Measurements from ENCODE around the gene CYB5A. TPM values are rescaled to one million over a fixed set of nuclear protein-coding genes. Genes with fewer than 3 reads are reported as not detected.
A peak's percentile ranks its signal among the peaks of the same experiment; 100 is the strongest.

Gene CYB5A
- total RNA-seq, 1 donor from 2014 or later, result 399 TPM

DNA sequence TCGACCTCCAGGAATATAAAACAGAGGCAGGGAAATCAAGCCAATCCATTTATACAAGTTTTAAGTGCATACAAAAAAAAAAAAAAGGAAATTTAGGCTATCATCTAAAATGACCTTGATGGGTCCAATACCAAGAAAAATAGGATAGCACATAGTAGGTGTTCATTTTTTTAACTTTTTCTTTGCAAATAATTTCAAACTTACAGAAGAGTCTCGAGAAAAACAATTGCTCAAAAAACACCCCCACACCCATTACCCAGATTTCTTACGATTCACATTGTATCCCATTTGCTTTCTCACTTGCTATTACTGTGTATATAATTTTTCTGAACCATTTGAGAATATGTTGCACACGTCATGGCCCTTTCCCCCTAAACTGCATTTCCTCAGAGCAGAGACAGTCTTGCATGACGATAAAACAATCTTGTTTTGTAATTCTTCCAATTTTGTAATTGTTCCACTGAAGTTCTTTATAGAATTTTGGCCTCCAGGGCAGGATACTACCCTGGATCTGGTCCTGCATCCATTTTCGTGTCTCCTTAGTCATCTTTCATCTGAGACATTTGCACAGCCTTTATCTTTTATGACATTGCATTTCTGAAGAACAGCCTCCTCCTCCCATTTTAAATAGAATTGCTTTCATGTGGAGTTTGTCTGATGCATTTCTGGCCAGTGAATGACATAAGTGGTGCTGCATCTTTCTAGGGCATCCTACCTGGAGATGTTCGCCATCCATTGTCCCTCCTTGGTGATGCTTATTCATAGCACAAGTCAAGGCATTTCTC, 68.9 kb downstream of the CYB5A start:
- no peak for ATAC-seq
- H3K4me1 ChIP-seq, result no peaks in the 10 kb centered on the region
- intact Hi-C loops (cut with DNase I), result no loop called here
- H3K27ac ChIP-seq, result no peak overlapping the region
- no peaks in the 10 kb centered on the region for H3K9me3 ChIP-seq
- DNase-seq, result no peak
- TF ChIP-seq, protein P1, sequence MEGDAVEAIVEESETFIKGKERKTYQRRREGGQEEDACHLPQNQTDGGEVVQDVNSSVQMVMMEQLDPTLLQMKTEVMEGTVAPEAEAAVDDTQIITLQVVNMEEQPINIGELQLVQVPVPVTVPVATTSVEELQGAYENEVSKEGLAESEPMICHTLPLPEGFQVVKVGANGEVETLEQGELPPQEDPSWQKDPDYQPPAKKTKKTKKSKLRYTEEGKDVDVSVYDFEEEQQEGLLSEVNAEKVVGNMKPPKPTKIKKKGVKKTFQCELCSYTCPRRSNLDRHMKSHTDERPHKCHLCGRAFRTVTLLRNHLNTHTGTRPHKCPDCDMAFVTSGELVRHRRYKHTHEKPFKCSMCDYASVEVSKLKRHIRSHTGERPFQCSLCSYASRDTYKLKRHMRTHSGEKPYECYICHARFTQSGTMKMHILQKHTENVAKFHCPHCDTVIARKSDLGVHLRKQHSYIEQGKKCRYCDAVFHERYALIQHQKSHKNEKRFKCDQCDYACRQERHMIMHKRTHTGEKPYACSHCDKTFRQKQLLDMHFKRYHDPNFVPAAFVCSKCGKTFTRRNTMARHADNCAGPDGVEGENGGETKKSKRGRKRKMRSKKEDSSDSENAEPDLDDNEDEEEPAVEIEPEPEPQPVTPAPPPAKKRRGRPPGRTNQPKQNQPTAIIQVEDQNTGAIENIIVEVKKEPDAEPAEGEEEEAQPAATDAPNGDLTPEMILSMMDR (IDR thresholded peaks at IDR 0.05), result no peak
- H3K27me3 ChIP-seq, result no peaks in the 10 kb centered on the region
- no peaks in the 10 kb centered on the region for H3K36me3 ChIP-seq
- no peak overlapping the region for H3K4me3 ChIP-seq

DNA sequence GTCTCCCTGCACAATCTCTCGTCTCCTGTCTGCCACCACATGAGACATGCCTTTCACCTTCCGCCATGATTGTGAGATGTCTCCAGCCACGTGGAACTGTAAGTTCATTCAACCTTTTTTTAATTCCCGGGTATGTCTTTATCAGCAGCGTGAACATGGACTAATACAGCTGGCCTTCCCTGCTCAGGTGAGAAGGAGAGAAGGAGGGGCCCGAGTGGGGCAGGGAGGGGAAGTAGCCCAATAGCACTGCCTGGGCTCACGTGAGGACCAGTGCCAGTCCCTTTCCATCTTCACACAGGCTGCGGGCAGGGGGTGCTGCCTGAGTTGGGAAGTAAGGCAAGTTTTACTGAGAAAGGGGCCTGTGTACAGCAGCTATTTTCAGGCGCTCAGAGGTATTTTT, 70.7 kb downstream of the CYB5A start:
- no peaks in the 10 kb centered on the region for H3K9me3 ChIP-seq
- DNase-seq (no peak), ATAC-seq (no peak)
- no peak overlapping the region for H3K4me3 ChIP-seq
- no peak overlapping the region for H3K27ac ChIP-seq
- no peaks in the 10 kb centered on the region for H3K36me3 ChIP-seq
- intact Hi-C loops (cut with DNase I), result no loop called here
- no peaks in the 10 kb centered on the region for H3K4me1 ChIP-seq
- no peaks in the 10 kb centered on the region for H3K27me3 ChIP-seq
- TF ChIP-seq, protein P1 (IDR thresholded peaks at IDR 0.05), result no peak

DNA sequence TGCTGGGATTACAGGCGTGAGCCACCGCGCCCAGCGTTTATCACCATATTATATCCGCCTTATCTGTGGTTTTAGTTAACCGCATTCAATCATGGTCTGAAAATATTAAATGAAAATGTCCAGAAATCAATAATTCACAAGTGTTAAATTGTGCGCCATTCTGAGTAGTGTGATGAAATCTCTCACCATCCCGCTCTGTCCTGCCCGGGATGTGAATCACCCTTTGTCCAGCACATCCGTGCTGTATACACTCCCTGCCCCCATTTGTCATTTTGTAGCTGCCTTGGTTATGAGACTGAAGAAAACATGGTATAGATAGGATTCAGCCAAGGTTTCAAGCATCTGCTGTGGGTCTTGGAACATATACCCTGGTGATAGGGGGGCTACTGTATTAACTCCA, 72.7 kb downstream of the CYB5A start:
- no peak for ATAC-seq
- no peaks in the 10 kb centered on the region for H3K4me1 ChIP-seq
- no peak overlapping the region for H3K27ac ChIP-seq
- H3K27me3 ChIP-seq, result no peaks in the 10 kb centered on the region
- no peaks in the 10 kb centered on the region for H3K36me3 ChIP-seq
- H3K4me3 ChIP-seq, result no peak overlapping the region
- no peaks in the 10 kb centered on the region for H3K9me3 ChIP-seq
- intact Hi-C loops (cut with DNase I), result no loop called here
- no peak for DNase-seq
- TF ChIP-seq, protein P1 (IDR thresholded peaks at IDR 0.05), result no peak

DNA sequence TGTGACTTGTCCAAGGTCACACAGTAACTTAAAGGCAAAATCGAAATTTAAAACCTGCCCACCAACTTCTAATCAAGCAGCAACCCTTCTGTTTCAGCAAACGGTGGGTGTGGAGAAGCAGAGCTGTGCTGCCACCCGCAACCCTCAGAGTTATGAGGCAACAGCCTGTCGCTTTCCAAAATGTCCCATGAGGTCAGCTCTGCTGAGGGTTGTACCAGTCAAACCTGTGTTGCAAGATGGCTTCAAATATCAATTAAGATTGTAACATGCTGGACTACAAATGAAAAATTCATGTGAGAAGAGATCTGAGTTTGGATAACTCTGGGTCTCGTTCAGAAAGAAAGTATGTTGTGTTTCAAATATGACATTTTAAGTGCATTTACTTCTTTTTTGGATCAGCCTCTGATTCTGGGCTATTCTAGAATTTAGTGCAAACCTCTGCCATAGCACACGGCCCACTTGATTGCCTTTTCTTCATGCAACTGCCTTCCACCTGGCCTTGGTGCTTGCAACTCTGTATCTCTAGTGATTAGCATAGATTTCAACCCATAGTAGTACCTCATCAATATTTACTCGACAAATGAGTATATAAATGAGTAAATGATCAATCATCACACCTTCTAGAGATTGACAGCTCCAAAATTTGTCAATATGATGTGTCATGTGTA, 74.2 kb downstream of the CYB5A start:
- peak; percentile 75 for DNase-seq
- ATAC-seq, result peak; percentile 92

DNA sequence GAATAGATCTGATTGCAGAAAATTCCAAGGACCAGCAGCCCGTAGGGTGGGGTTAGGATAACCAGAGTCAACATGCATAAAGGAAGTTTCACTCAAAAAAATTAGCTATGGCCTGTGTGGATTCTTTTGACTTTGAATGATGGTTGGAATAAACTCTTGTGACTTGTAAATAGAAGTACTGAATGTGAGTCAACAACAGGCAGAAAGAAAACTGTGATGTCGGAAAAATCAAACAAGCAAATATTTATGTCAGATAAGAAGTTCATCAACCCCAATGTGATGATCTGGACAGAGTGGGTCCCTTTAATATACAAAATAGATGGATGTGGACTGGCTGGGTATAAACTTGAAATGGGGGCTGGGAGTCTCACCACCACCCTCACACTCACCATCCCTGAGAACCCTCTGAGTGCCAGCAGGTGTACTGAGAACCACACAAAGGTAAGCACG, 75.1 kb downstream of the CYB5A start:
- TF ChIP-seq, protein P1 (IDR thresholded peaks at IDR 0.05), result no peak
- H3K27me3 ChIP-seq, result no peaks in the 10 kb centered on the region
- ATAC-seq (no peak), DNase-seq (no peak)
- no peaks in the 10 kb centered on the region for H3K36me3 ChIP-seq
- intact Hi-C loops (cut with DNase I), result no loop called here
- no peaks in the 10 kb centered on the region for H3K9me3 ChIP-seq
- H3K27ac ChIP-seq, result no peak overlapping the region
- H3K4me3 ChIP-seq, result no peak overlapping the region
- H3K4me1 ChIP-seq, result no peaks in the 10 kb centered on the region

More for the DNA sequence above, 74.2 kb downstream of the CYB5A start:
- H3K4me1 ChIP-seq, result no peaks in the 10 kb centered on the region
- no peaks in the 10 kb centered on the region for H3K9me3 ChIP-seq
- H3K4me3 ChIP-seq, result no peak overlapping the region
- no peak overlapping the region for H3K27ac ChIP-seq
- H3K36me3 ChIP-seq, result no peaks in the 10 kb centered on the region
- intact Hi-C loops (cut with DNase I), result no loop called here
- no peaks in the 10 kb centered on the region for H3K27me3 ChIP-seq
- TF ChIP-seq, protein P1 (IDR thresholded peaks at IDR 0.05), result no peak

Data from upper lobe of right lung (tissue), 1 donor.